ENCODE data around the gene LRRK1.

LRRK1 gene

GRCh38 chr15:100892013-100892355 is 27.2 kb upstream of the LRRK1 start:
- no peak for DNase-seq (ENCODE audit: low read depth)

GRCh38 chr15:100893261-100893963 is 25.7 kb upstream of the LRRK1 start:
- no peak for DNase-seq (ENCODE audit: low read depth)

- DNase-seq (ENCODE audit: low read depth), result no peak
These were observed 25.2 kb upstream of the LRRK1 start for GRCh38 chr15:100893964-100894295.

- no peak for DNase-seq (ENCODE audit: low read depth)
These were observed 23.4 kb upstream of the LRRK1 start for GRCh38 chr15:100895721-100896120.

GRCh38 chr15:100897221-100898151 is 21.7 kb upstream of the LRRK1 start:
- DNase-seq (ENCODE audit: low read depth), result no peak

- no peak for DNase-seq (ENCODE audit: low read depth)
These were observed 21.0 kb upstream of the LRRK1 start for GRCh38 chr15:100898152-100898490.

- no peak for DNase-seq (ENCODE audit: low read depth)
These were observed 20.3 kb upstream of the LRRK1 start for GRCh38 chr15:100898661-100899462.

GRCh38 chr15:100899601-100900000 is 19.6 kb upstream of the LRRK1 start:
- no peak for DNase-seq (ENCODE audit: low read depth)

- no peak for DNase-seq (ENCODE audit: low read depth)
These were observed 18.9 kb upstream of the LRRK1 start for GRCh38 chr15:100900136-100900794.

GRCh38 chr15:100900795-100901169 is 18.4 kb upstream of the LRRK1 start:
- no peak for DNase-seq (ENCODE audit: low read depth)

GRCh38 chr15:100901296-100901695 is 17.9 kb upstream of the LRRK1 start:
- DNase-seq (ENCODE audit: low read depth), result no peak

GRCh38 chr15:100901702-100902435 is 17.3 kb upstream of the LRRK1 start:
- DNase-seq (ENCODE audit: low read depth), result no peak

- no peak for DNase-seq (ENCODE audit: low read depth)
These were observed 16.6 kb upstream of the LRRK1 start for GRCh38 chr15:100902436-100903167.

GRCh38 chr15:100903168-100903554 is 16.0 kb upstream of the LRRK1 start:
- no peak for DNase-seq (ENCODE audit: low read depth)

- DNase-seq (ENCODE audit: low read depth), result no peak
These were observed 13.3 kb upstream of the LRRK1 start for GRCh38 chr15:100905850-100906249.

GRCh38 chr15:100908466-100908865 is 10.7 kb upstream of the LRRK1 start:
- DNase-seq (ENCODE audit: low read depth), result no peak

GRCh38 chr15:100909565-100909964 is 9.6 kb upstream of the LRRK1 start:
- no peak for DNase-seq (ENCODE audit: low read depth)

GRCh38 chr15:100909989-100910955 is 8.9 kb upstream of the LRRK1 start:
- DNase-seq (ENCODE audit: low read depth), result no peak

- no peak for DNase-seq (ENCODE audit: low read depth)
These were observed 8.1 kb upstream of the LRRK1 start for GRCh38 chr15:100911086-100911485.

GRCh38 chr15:100913961-100914360 is 5.2 kb upstream of the LRRK1 start:
- no peak for DNase-seq (ENCODE audit: low read depth)

All from stimulated activated CD4-positive, alpha-beta T cell treated with anti-CD3 and anti-CD28 coated beads, Interleukin-2, amount 100 ng/mL, for 4 hours (primary cell).